SK-N-SH treated with all-trans-retinoic acid at 6 μM for 48 hours (cell line): Measurements from ENCODE around the gene RPS6KA2.

Experiments used
- ARNTL ChIP-seq: fragments of 450-650 bp; formaldehyde crosslinking; IDR thresholded peaks from 2 replicates; pipeline ENCODE4 v1.5.0; 2020; ENCODE audit warnings: low read depth, mild to moderate bottlenecking, moderate library complexity, borderline replicate concordance
- BACH2 ChIP-seq: fragments of 250-450 bp; sonication (Bioruptor Pico); IDR thresholded peaks from 2 replicates; pipeline ENCODE4 v1.9.0; 2021; ENCODE audit warnings: mild to moderate bottlenecking, borderline replicate concordance
- CSDC2 ChIP-seq: fragments of 250-450 bp; sonication (Bioruptor Pico); IDR thresholded peaks from 2 replicates; pipeline ENCODE4 v1.5.0; 2020; ENCODE audit warnings: mild to moderate bottlenecking, moderate library complexity
- OSR1 ChIP-seq: fragments of 250-450 bp; sonication (Bioruptor Pico); IDR thresholded peaks from 2 replicates; pipeline ENCODE4 v1.8.0; 2022; ENCODE audit warnings: moderate library complexity, mild to moderate bottlenecking, inconsistent platforms
- PATZ1 ChIP-seq: fragments of 250-450 bp; sonication (Bioruptor Pico); IDR thresholded peaks from 2 replicates; pipeline ENCODE4 v1.8.0; 2020; ENCODE audit warnings: mild to moderate bottlenecking, moderate library complexity, borderline replicate concordance
- POU6F1 ChIP-seq: fragments of 250-450 bp; sonication (Bioruptor Pico); IDR thresholded peaks from 2 replicates; pipeline ENCODE4 v1.8.0; 2021; ENCODE audit warnings: low read depth, mild to moderate bottlenecking, moderate library complexity, borderline replicate concordance
- PPARA ChIP-seq: fragments of 250-450 bp; sonication (Bioruptor Pico); IDR thresholded peaks from 2 replicates; pipeline ENCODE4 v1.5.0; 2020; ENCODE audit warnings: mild to moderate bottlenecking, borderline replicate concordance
- RARB ChIP-seq: fragments of 250-450 bp; sonication (Bioruptor Pico); IDR thresholded peaks from 2 replicates; pipeline ENCODE4 v1.8.0; 2021; ENCODE audit warnings: mild to moderate bottlenecking, moderate library complexity
- TCF4 ChIP-seq: fragments of 250-450 bp; sonication (Bioruptor Pico); IDR thresholded peaks from 2 replicates; pipeline ENCODE4 v1.8.0; 2021; ENCODE audit warnings: mild to moderate bottlenecking, moderate library complexity, borderline replicate concordance
- TOX ChIP-seq: fragments of 250-450 bp; sonication (Bioruptor Pico); IDR thresholded peaks from 2 replicates; pipeline ENCODE4 v1.8.0; 2021; ENCODE audit warnings: mild to moderate bottlenecking, moderate library complexity, borderline replicate concordance
- ZC3H10 ChIP-seq: fragments of 250-450 bp; sonication (Bioruptor Pico); IDR thresholded peaks from 2 replicates; pipeline ENCODE4 v1.5.1; 2021; ENCODE audit warnings: mild to moderate bottlenecking, moderate library complexity
- ZFP3 ChIP-seq: fragments of 250-450 bp; sonication (Bioruptor Pico); IDR thresholded peaks from 2 replicates; pipeline ENCODE4 v1.5.0; 2020; ENCODE audit warnings: mild to moderate bottlenecking, moderate library complexity
- ZNF565 ChIP-seq: fragments of 450-650 bp; formaldehyde crosslinking; conservative IDR thresholded peaks from 2 replicates; pipeline ENCODE4 v1.5.0; 2020; ENCODE audit warnings: low read depth, mild to moderate bottlenecking, moderate library complexity
- ZNF70 ChIP-seq: fragments of 450-650 bp; formaldehyde crosslinking; IDR thresholded peaks from 2 replicates; pipeline ENCODE4 v1.5.0; 2020; ENCODE audit warnings: mild to moderate bottlenecking, moderate library complexity

- no peak for TF ChIP-seq ZC3H10 (CRISPR knock-in tag)
- TF ChIP-seq ZFP3 (CRISPR knock-in tag) = no peak
- TF ChIP-seq ZNF565 (CRISPR knock-in tag) = no peak
- TF ChIP-seq RARB = no peak
- TF ChIP-seq ZNF70 (CRISPR knock-in tag) = no peak
- TF ChIP-seq POU6F1 (CRISPR knock-in tag) = no peak
- TF ChIP-seq TCF4 (CRISPR knock-in tag) = no peak
- TF ChIP-seq PATZ1 (CRISPR knock-in tag) = no peak
- TF ChIP-seq TOX = no peak
- no peak for TF ChIP-seq PPARA (CRISPR knock-in tag)
- TF ChIP-seq BACH2 (CRISPR knock-in tag) = no peak
- TF ChIP-seq CSDC2 (CRISPR knock-in tag) = no peak
- no peak for TF ChIP-seq ARNTL (CRISPR knock-in tag)
- TF ChIP-seq OSR1 (CRISPR knock-in tag) = no peak
Measured at GRCh38 chr6:166573511-166574216, 53.4 kb downstream of the RPS6KA2 start.
